Mesothelial cell of epicardium (in vitro differentiated cells): ENCODE results near the gene LACTBL1. TPM values are rescaled to one million over a fixed set of nuclear protein-coding genes. Genes with fewer than 3 reads are reported as not detected.

Experiments
- DNase-seq, 2 experiments: peaks; one replicate each; pipeline ENCODE4 v3.0.0; 2021; ENCODE audit warnings: low spot score in 2 of 2; ENCODE audit not compliant: unreplicated experiment in 2 of 2
- H3K27ac Mint-ChIP-seq: 2 replicates; pipeline ENCODE4 v1.8.0; 2021; ENCODE audit warnings: mixed read lengths
- H3K27me3 Mint-ChIP-seq: 2 replicates; pipeline ENCODE4 v1.8.0; 2021; ENCODE audit warnings: low read depth, mixed read lengths
- H3K36me3 Mint-ChIP-seq: 2 replicates; pipeline ENCODE4 v1.8.0; 2021; ENCODE audit warnings: mixed read lengths
- H3K4me1 Mint-ChIP-seq: 2 replicates; pipeline ENCODE4 v1.8.0; 2021; ENCODE audit warnings: mixed read lengths
- H3K4me3 Mint-ChIP-seq: 2 replicates; pipeline ENCODE4 v1.8.0; 2021; ENCODE audit warnings: mild to moderate bottlenecking, moderate library complexity, mixed read lengths
- H3K9me3 Mint-ChIP-seq: 2 replicates; pipeline ENCODE4 v1.8.0; 2021; ENCODE audit warnings: mixed read lengths
- CTCF ChIP-seq: fragments of 200-600 bp; sonication (generic); IDR thresholded peaks from one replicate; pipeline ENCODE4 v1.5.0; 2021; ENCODE audit warnings: antibody characterized with exemption; ENCODE audit not compliant: unreplicated experiment
- total RNA-seq: library from RNA; stranded (reverse); gene quantifications from 3 replicates; pipeline ENCODE4 v1.2.1, GENCODE V29; 2021

LACTBL1 gene
- total RNA-seq, 1 donor from 2014 or later, result not detected

GRCh38 chr1:22978299-22978698 is 5.6 kb upstream of the LACTBL1 start:
- no peak overlapping the region for H3K27ac Mint-ChIP-seq
- TF ChIP-seq CTCF, result no peak
- H3K4me1 Mint-ChIP-seq, result peaks cover 3% of the 10 kb centered on the region
- H3K9me3 Mint-ChIP-seq, result no peaks in the 10 kb centered on the region
- no peaks in the 10 kb centered on the region for H3K36me3 Mint-ChIP-seq
- peaks cover 4% of the 10 kb centered on the region for H3K27me3 Mint-ChIP-seq
- H3K4me3 Mint-ChIP-seq, result no peak overlapping the region
- no peak for DNase-seq

GRCh38 chr1:22976461-22977243 is 4.0 kb upstream of the LACTBL1 start:
- no peak overlapping the region for H3K4me3 Mint-ChIP-seq
- H3K4me1 Mint-ChIP-seq, result peaks cover 6% of the 10 kb centered on the region
- H3K27ac Mint-ChIP-seq, result no peak overlapping the region
- H3K27me3 Mint-ChIP-seq, result peaks cover 4% of the 10 kb centered on the region
- no peaks in the 10 kb centered on the region for H3K9me3 Mint-ChIP-seq
- TF ChIP-seq CTCF, result peak; percentile 49
- H3K36me3 Mint-ChIP-seq, result no peaks in the 10 kb centered on the region
- DNase-seq, result peak in 1 of 2 experiments; percentile 63

GRCh38 chr1:22976127-22976460 is 3.4 kb upstream of the LACTBL1 start:
- no peak for TF ChIP-seq CTCF
- H3K4me3 Mint-ChIP-seq, result no peak overlapping the region
- no peak overlapping the region for H3K27ac Mint-ChIP-seq
- H3K9me3 Mint-ChIP-seq, result no peaks in the 10 kb centered on the region
- peaks cover 12% of the 10 kb centered on the region for H3K4me1 Mint-ChIP-seq
- no peaks in the 10 kb centered on the region for H3K36me3 Mint-ChIP-seq
- no peak for DNase-seq
- no peaks in the 10 kb centered on the region for H3K27me3 Mint-ChIP-seq

- H3K27me3 Mint-ChIP-seq, result no peaks in the 10 kb centered on the region
- no peaks in the 10 kb centered on the region for H3K36me3 Mint-ChIP-seq
- no peak for TF ChIP-seq CTCF
- H3K4me3 Mint-ChIP-seq, result no peak overlapping the region
- peaks cover 12% of the 10 kb centered on the region for H3K4me1 Mint-ChIP-seq
- no peaks in the 10 kb centered on the region for H3K9me3 Mint-ChIP-seq
- DNase-seq, result no peak
- no peak overlapping the region for H3K27ac Mint-ChIP-seq
These were observed 3.0 kb upstream of the LACTBL1 start for GRCh38 chr1:22975694-22976093.

- peaks cover 20% of the 10 kb centered on the region for H3K4me1 Mint-ChIP-seq
- DNase-seq, result peak in 1 of 2 experiments; percentile 11
These were observed 858 bp downstream of the LACTBL1 start for GRCh38 chr1:22971611-22972405.

More at GRCh38 chr1:22971611-22972405, 858 bp downstream of the LACTBL1 start:
- Mint-ChIP-seq H3K4me3 (no peak overlapping the region), H3K9me3 (peaks cover under 1% of the 10 kb centered on the region), H3K36me3 (no peaks in the 10 kb centered on the region), H3K27ac (no peak overlapping the region), H3K27me3 (peaks cover 12% of the 10 kb centered on the region)
- no peak for TF ChIP-seq CTCF
